SK-N-SH (cell line): ENCODE results near the gene DENND6B.

Source experiments
- RCOR1 ChIP-seq: fragments of 150-350 bp; IDR thresholded peaks from 2 replicates; pipeline ENCODE4 v1.6.1; 2017; ENCODE audit warnings: antibody characterized with exemption, low read length
- REST ChIP-seq: IDR thresholded peaks from 2 replicates; pipeline ENCODE4 v1.6.1; 2012; ENCODE audit warnings: mild to moderate bottlenecking, low read depth, low read length, moderate library complexity
- SIN3A ChIP-seq: IDR thresholded peaks from 2 replicates; pipeline ENCODE4 v1.6.1; 2012; ENCODE audit warnings: low read depth, mild to moderate bottlenecking, low read length, moderate library complexity, borderline replicate concordance
- SMC3 ChIP-seq: IDR thresholded peaks from 2 replicates; pipeline ENCODE4 v1.6.1; 2012; ENCODE audit warnings: low read depth, low read length, improper control_type of control experiment
- TF ChIP-seq, protein P1 (sequence below): fragments of 200-600 bp; sonication (generic); IDR thresholded peaks from 2 replicates; pipeline ENCODE4 v1.6.1; 2017; ENCODE audit warnings: antibody characterized with exemption, mild to moderate bottlenecking, moderate library complexity

GRCh38 chr22:50297510-50298265, 29.1 kb downstream of the DENND6B start:
- TF ChIP-seq SIN3A (no peak), RCOR1 (no peak), REST (no peak), SMC3 (no peak)
- TF ChIP-seq, protein P1, sequence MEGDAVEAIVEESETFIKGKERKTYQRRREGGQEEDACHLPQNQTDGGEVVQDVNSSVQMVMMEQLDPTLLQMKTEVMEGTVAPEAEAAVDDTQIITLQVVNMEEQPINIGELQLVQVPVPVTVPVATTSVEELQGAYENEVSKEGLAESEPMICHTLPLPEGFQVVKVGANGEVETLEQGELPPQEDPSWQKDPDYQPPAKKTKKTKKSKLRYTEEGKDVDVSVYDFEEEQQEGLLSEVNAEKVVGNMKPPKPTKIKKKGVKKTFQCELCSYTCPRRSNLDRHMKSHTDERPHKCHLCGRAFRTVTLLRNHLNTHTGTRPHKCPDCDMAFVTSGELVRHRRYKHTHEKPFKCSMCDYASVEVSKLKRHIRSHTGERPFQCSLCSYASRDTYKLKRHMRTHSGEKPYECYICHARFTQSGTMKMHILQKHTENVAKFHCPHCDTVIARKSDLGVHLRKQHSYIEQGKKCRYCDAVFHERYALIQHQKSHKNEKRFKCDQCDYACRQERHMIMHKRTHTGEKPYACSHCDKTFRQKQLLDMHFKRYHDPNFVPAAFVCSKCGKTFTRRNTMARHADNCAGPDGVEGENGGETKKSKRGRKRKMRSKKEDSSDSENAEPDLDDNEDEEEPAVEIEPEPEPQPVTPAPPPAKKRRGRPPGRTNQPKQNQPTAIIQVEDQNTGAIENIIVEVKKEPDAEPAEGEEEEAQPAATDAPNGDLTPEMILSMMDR = no peak
